Eye (tissue), 1 donor: ENCODE results near the gene LRRTM4.
A peak's percentile ranks its signal among the peaks of the same experiment; 100 is the strongest.

Source experiments
- DNase-seq: peaks from one replicate; pipeline ENCODE4 v3.0.0-alpha.2; 2015

Gene LRRTM4

GRCh38 chr2:77469106-77469505 is 53.1 kb downstream of the LRRTM4 start:
- no peak for DNase-seq

- DNase-seq = no peak
These were observed 62.3 kb downstream of the LRRTM4 start for GRCh38 chr2:77459840-77460239.

- no peak for DNase-seq
These were observed 64.0 kb downstream of the LRRTM4 start for GRCh38 chr2:77458216-77458615.

GRCh38 chr2:77457665-77458064 is 64.5 kb downstream of the LRRTM4 start:
- DNase-seq = no peak

- DNase-seq = no peak
These were observed 79.1 kb downstream of the LRRTM4 start for GRCh38 chr2:77443076-77443475.

GRCh38 chr2:77434880-77435279 is 87.3 kb downstream of the LRRTM4 start:
- no peak for DNase-seq

GRCh38 chr2:77428946-77429345 is 93.2 kb downstream of the LRRTM4 start:
- DNase-seq = no peak

- no peak for DNase-seq
These were observed 100.2 kb downstream of the LRRTM4 start for GRCh38 chr2:77421971-77422370.

- no peak for DNase-seq
These were observed 103.6 kb downstream of the LRRTM4 start for GRCh38 chr2:77418537-77418936.

GRCh38 chr2:77404189-77404588 is 118.0 kb downstream of the LRRTM4 start:
- no peak for DNase-seq

- no peak for DNase-seq
These were observed 123.1 kb downstream of the LRRTM4 start for GRCh38 chr2:77398970-77399600.

- DNase-seq = no peak
These were observed 124.4 kb downstream of the LRRTM4 start for GRCh38 chr2:77397763-77398162.

GRCh38 chr2:77395011-77395410 is 127.2 kb downstream of the LRRTM4 start:
- no peak for DNase-seq

- DNase-seq = no peak
These were observed 131.1 kb downstream of the LRRTM4 start for GRCh38 chr2:77391119-77391518.

- no peak for DNase-seq
These were observed 134.9 kb downstream of the LRRTM4 start for GRCh38 chr2:77387324-77387723.

- no peak for DNase-seq
These were observed 149.5 kb downstream of the LRRTM4 start for GRCh38 chr2:77372636-77373035.

- DNase-seq = no peak
These were observed 151.7 kb downstream of the LRRTM4 start for GRCh38 chr2:77370511-77370910.

GRCh38 chr2:77363277-77363676 is 158.9 kb downstream of the LRRTM4 start:
- peak; percentile 3 for DNase-seq

- DNase-seq = no peak
These were observed 173.4 kb downstream of the LRRTM4 start for GRCh38 chr2:77348821-77349220.

- no peak for DNase-seq
These were observed 186.2 kb downstream of the LRRTM4 start for GRCh38 chr2:77336013-77336412.

GRCh38 chr2:77328134-77328931 is 193.8 kb downstream of the LRRTM4 start:
- no peak for DNase-seq

GRCh38 chr2:77325395-77325794 is 196.8 kb downstream of the LRRTM4 start:
- DNase-seq = no peak

- no peak for DNase-seq
These were observed 199.7 kb downstream of the LRRTM4 start for GRCh38 chr2:77322431-77322830.

GRCh38 chr2:77314721-77315120 is 207.5 kb downstream of the LRRTM4 start:
- DNase-seq = peak; percentile 21

GRCh38 chr2:77310416-77310815 is 211.8 kb downstream of the LRRTM4 start:
- DNase-seq = peak; percentile 26
